A549 treated with AZD9567 at 1 μM for 4 hours (cell line): ENCODE measurements around the gene EIF3F. TPM values are rescaled to one million over a fixed set of nuclear protein-coding genes. Genes with fewer than 3 reads are reported as not detected.

Experiments used
- total RNA-seq: library from RNA; stranded (reverse); fragments of 200-300 nt; extraction: Qiagen RNA extraction; gene quantifications from 5 replicates; pipeline ENCODE4 v1.2.3, GENCODE V29; 2022; ENCODE audit not compliant: insufficient read depth

The EIF3F gene, protein sequence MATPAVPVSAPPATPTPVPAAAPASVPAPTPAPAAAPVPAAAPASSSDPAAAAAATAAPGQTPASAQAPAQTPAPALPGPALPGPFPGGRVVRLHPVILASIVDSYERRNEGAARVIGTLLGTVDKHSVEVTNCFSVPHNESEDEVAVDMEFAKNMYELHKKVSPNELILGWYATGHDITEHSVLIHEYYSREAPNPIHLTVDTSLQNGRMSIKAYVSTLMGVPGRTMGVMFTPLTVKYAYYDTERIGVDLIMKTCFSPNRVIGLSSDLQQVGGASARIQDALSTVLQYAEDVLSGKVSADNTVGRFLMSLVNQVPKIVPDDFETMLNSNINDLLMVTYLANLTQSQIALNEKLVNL
- 313 to 586 TPM (median 325 TPM) in 5 replicates for total RNA-seq

DNA sequence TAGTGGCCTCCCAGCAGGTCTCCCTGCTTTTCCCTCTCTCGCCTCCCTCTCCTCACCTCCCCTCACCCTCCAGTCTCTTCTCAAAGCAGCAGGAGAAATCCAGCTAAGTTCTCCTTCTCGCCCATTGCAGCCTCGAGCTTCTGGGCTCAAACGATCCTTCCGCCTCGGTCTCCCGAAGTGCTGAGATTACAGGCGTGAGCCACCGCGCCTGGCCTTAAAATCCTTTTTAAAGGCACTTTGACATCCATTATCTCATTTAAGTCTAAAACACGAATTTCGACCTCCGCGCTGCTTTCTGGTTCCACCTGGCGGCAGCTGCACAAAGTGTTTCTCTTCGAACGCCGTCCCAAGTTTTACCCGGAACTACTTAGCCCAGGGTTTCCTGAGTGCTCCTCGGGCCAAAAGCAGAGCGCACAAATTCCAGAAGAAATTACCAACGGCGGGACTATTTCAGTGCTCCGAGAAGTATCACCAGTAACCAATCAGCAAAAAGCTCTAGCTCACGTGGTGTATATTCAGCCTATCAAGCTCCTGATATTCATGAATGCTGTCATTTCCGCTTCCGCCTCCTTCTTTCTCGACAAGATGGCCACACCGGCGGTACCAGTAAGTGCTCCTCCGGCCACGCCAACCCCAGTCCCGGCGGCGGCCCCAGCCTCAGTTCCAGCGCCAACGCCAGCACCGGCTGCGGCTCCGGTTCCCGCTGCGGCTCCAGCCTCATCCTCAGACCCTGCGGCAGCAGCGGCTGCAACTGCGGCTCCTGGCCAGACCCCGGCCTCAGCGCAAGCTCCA is at the start of gene EIF3F:
Gene EIF3F (plus strand): TSS at position 570 of the 792 bp plus-strand sequence. CDS start 16 bp downstream, at position 586.

DNA sequence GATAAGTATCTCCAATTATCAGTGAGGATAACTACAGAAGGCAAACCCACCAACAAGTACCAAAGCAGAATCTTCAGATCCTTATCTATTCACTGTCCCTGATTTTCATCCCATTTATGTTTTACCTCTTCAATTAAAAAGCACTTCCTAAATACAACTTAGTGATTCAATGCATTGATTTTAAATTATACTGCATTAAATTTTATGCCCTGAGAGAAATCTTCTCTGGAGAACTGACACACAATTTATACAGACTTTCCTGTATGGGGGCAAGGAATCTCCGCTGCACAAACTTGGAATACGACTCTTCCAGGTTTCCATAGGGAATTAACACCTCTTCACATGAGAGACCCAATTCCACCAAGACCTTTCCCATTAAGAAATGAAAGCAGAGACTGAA is 45.5 kb upstream of the EIF3F start, which contains the start of gene OR10A3:
Gene OR10A3 (minus strand): TSS at position 101 of the 400 bp plus-strand sequence. CDS start 2,188 bp downstream, outside the sequence.

DNA sequence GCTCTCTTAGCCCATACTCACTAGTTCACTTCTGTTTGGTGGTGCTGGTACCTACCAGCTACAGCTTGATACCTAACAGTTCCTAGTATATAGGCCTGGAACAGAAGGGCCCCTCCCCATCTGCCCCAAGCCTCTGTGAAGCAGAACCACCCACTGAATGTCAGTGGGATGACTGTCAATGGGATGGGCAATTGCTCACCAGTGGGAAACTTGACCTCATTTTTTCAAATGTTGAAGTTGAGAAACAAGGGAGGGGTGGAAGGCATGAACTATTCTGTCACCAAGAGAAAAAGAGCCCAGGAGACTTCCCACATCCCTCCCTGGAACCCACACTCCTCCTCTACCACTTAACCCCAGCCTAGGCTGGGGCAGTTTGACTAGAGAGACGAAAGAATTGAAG is 21.8 kb upstream of the EIF3F start, which contains the start of gene NLRP10:
Gene NLRP10 (minus strand): TSS at position 62 of the 400 bp plus-strand sequence. CDS start 1,952 bp downstream, outside the sequence.

Other genes starting within 250 kb of the EIF3F start
- gene OR5P2, start 190.4 kb upstream of the EIF3F start, total RNA-seq = not detected in 5 replicates
- not detected in 5 replicates for gene OR5P3, start 156.5 kb upstream of the EIF3F start, total RNA-seq
- gene OR10A6, start 56.1 kb upstream of the EIF3F start, total RNA-seq = not detected in 5 replicates
- not detected in 5 replicates for gene OR10A3, start 45.6 kb upstream of the EIF3F start, total RNA-seq
- not detected in 5 replicates for gene NLRP10, start 21.9 kb upstream of the EIF3F start, total RNA-seq
- gene TUB, start 93.9 kb downstream of the EIF3F start, total RNA-seq = 5.8 to 8.8 TPM (median 7.6 TPM) in 5 replicates
- 2.3 to 2.7 TPM (median 2.7 TPM) in 5 replicates for gene RIC3, start 181.7 kb downstream of the EIF3F start, total RNA-seq